Nephron (organoid): ENCODE results near the gene HHATL.

Experiments used
- H3K27ac Mint-ChIP-seq, 3 experiments: 2 replicates each; pipeline ENCODE4 v1.8.0; 2020; ENCODE audit warnings: mixed read lengths in 3 of 3, mild to moderate bottlenecking in 2 of 3, moderate library complexity in 1 of 3
- H3K27me3 Mint-ChIP-seq: 2 replicates; pipeline ENCODE4 v1.8.0; 2021; ENCODE audit warnings: low read depth, mild to moderate bottlenecking, moderate library complexity, mixed read lengths
- H3K36me3 Mint-ChIP-seq: 2 replicates; pipeline ENCODE4 v1.8.0; 2020; ENCODE audit warnings: low read depth, mixed read lengths
- H3K4me1 Mint-ChIP-seq: 2 replicates; pipeline ENCODE4 v1.8.0; 2020; ENCODE audit warnings: mixed read lengths
- H3K4me3 Mint-ChIP-seq, 3 experiments: 2 replicates each; pipeline ENCODE4 v1.8.0; 2020; ENCODE audit warnings: mild to moderate bottlenecking in 3 of 3, mixed read lengths in 3 of 3, moderate library complexity in 2 of 3
- H3K9me3 Mint-ChIP-seq: 2 replicates; pipeline ENCODE4 v1.8.0; 2020; ENCODE audit warnings: mixed read lengths
- TF ChIP-seq, protein P1 (sequence below), 3 experiments: fragments of 200-600 bp; sonication (generic); IDR thresholded peaks; one replicate each; pipeline ENCODE4 v1.5.0; 2021; ENCODE audit warnings: antibody characterized with exemption in 3 of 3; ENCODE audit not compliant: unreplicated experiment in 3 of 3

Gene HHATL

DNA sequence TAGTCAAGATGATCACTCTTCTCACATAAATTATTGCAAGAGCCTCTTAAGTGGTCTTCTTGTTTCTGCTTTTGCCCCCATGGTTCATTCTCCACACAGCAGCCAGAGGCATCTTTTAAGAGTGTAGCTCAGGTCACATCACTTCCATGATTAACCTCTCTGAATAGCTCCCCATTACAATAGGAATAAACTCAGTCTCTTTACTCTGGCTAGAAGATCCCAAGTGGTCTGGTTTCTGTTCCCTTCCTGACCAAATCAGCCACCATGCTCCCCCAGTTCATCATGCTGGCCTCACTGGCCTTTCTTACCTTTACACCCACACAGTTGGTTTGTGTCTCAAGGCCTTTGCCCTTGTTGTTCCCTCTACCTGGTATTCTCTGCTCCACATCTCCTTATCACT is 8.2 kb downstream of the HHATL start:
- Mint-ChIP-seq H3K4me1 (peaks cover 7% of the 10 kb centered on the region), H3K27me3 (peaks cover 19% of the 10 kb centered on the region), H3K9me3 (no peaks in the 10 kb centered on the region), H3K36me3 (no peaks in the 10 kb centered on the region), H3K4me3 (no peak overlapping the region), H3K27ac (no peak overlapping the region)
- TF ChIP-seq, protein P1, sequence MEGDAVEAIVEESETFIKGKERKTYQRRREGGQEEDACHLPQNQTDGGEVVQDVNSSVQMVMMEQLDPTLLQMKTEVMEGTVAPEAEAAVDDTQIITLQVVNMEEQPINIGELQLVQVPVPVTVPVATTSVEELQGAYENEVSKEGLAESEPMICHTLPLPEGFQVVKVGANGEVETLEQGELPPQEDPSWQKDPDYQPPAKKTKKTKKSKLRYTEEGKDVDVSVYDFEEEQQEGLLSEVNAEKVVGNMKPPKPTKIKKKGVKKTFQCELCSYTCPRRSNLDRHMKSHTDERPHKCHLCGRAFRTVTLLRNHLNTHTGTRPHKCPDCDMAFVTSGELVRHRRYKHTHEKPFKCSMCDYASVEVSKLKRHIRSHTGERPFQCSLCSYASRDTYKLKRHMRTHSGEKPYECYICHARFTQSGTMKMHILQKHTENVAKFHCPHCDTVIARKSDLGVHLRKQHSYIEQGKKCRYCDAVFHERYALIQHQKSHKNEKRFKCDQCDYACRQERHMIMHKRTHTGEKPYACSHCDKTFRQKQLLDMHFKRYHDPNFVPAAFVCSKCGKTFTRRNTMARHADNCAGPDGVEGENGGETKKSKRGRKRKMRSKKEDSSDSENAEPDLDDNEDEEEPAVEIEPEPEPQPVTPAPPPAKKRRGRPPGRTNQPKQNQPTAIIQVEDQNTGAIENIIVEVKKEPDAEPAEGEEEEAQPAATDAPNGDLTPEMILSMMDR (IDR thresholded peaks at IDR 0.05; ENCODE audit: unreplicated experiment in 3 of 3), result no peak

DNA sequence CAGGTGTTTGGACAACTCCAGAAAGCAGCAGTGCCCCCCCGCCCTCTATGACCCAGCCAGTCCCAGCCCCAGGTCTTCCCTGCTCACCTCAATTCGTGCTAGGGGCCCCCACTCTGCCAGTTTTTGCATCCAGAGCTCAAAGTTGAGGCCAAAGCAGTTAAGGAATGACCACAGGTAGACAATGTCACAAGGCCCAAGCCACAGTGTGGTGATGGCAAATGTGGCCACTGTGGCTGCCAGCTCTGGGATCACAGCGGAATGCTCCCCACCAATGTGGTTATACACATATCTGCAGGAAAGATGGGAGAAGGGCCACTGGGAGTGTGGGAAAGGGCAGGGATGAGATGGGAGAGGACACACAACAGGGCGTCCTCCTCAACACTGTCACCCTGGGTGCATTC is 9.1 kb downstream of the HHATL start:
- no peak overlapping the region for H3K4me3 Mint-ChIP-seq
- peaks cover 13% of the 10 kb centered on the region for H3K4me1 Mint-ChIP-seq
- no peaks in the 10 kb centered on the region for H3K36me3 Mint-ChIP-seq
- TF ChIP-seq, protein P1 (IDR thresholded peaks at IDR 0.05; ENCODE audit: unreplicated experiment in 3 of 3), result no peak
- no peaks in the 10 kb centered on the region for H3K9me3 Mint-ChIP-seq
- peaks cover 21% of the 10 kb centered on the region for H3K27me3 Mint-ChIP-seq
- H3K27ac Mint-ChIP-seq, result no peak overlapping the region

DNA sequence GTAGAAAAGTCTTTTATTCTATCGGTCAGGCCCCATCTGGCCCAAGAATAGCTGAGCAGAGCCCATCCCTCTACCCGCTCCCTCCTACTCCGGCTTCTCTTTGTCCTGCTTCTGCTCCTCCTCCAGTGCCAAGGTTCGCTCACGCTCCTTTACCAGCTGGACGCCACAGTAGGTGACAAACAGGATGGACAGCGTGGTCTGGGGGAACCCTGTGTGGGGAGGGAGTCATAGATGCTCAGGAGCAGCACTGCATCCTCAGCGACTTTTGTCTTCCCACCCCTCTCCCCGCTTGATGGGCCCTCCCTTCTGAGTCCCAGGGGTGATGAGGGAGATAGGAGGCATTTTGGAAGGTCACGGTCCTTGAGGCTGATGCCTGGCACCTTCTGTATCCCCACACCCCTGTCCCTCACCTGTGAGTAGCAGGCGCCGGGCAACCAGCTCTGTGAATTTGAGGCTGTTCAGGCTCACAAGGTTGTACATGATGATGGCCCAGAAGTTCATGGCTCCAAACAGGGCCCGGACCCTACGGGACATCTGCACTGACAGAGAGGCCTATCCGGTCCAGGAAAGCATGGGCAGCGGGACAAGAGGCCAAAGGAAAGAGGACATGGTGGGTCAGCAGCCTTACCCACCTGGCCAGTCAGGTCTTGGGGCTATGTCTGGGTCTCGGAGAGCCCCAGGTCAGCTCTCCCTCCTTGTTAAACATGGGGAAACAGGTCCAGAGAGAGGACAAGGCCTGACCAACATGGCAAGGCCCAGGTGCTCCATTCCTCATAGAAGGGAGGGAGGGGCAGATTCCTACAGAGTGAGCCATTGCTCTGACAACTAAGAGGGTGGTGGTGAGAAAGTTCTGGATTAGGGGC is 9.7 kb downstream of the HHATL start:
- Mint-ChIP-seq H3K4me1 (peaks cover 13% of the 10 kb centered on the region), H3K9me3 (no peaks in the 10 kb centered on the region), H3K36me3 (no peaks in the 10 kb centered on the region), H3K27me3 (peaks cover 21% of the 10 kb centered on the region), H3K4me3 (no peak overlapping the region), H3K27ac (no peak overlapping the region)
- TF ChIP-seq, protein P1 (IDR thresholded peaks at IDR 0.05; ENCODE audit: unreplicated experiment in 3 of 3), result no peak

DNA sequence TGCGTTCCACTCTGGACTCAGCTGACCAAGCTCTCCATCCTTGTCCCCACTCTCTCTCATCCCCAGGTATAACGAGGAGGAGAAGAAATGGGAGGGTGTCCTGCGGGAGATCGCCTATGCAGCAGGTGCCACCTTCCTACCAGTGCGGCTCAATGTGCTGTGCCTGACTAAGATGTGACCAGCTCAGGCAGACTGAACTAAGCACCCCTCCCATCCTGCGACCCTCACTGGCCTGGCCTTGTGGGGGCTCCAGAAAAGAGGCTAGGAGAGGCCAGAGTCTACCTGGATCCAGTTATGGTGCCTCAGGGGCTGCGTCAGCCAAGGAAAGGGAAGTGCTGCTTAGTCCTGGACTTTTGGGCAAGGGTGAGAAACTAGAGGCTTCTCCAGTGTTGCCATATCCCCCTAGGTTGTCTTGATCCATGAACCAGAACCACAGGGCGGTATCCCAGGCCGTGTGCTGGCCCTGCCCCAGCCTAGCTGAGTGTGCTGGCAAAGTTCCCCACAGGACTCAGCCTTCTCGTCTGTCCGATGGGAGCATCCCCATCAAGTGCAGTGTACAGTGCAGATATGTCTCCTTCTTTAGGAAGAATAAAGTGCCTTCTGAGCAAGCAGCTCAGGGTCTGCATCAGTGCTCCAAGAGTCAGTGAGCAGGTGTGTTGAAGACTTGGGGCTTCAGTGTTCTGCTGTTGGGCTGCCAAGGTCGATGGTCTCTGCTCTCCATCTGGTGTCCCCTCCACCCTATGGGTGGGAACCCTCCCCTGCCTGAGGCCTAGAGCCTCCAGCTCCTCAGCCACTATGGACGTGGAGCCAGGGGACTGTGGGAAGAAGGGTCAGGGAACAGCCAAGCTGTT is 10.6 kb downstream of the HHATL start:
- no peak overlapping the region for H3K4me3 Mint-ChIP-seq
- H3K27me3 Mint-ChIP-seq, result peaks cover 21% of the 10 kb centered on the region
- no peaks in the 10 kb centered on the region for H3K9me3 Mint-ChIP-seq
- H3K4me1 Mint-ChIP-seq, result peaks cover 17% of the 10 kb centered on the region
- H3K36me3 Mint-ChIP-seq, result no peaks in the 10 kb centered on the region
- TF ChIP-seq, protein P1 (IDR thresholded peaks at IDR 0.05; ENCODE audit: unreplicated experiment in 3 of 3), result no peak
- H3K27ac Mint-ChIP-seq, result no peak overlapping the region

DNA sequence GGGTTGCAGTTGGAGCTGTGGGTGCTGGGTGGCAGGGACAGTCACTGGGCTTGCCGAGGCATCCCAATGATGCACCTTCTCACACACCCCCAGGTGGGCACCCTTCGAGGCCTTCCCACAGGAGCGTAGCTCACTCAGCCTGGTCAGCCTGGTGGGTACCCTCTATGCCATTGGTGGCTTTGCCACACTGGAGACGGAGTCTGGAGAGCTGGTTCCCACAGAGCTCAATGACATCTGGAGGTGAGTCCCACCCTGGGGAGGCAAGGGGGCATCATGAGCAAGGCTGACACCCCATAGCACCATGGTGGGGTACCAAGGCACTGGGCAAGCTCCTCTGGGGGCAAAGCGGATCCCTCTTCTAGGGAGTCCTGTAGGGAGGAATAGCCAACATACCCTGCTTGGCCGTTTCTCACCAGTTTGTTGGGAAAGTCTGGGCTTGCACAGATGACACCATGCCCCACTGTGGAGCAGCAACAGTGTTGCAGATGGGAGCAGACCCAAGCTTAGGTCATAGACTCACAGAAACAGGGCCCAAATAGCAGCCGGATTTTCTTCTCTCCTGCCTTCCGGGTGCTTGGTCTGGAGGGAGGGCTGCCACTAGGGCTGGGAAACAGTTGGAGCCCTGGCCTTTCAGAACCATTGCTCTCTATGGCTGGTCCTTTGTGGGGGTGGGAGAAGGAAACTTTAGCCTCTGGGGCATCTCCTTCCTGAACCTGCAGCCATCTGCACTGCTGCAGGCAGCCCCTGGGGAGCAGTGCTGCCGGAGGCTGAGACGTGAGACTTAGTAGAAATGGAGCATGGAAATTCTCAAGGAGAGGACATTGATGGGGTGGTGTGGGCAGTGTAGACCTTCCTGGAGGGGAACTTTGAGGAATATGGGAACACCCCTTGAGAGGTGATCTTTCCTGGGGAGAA is 11.6 kb downstream of the HHATL start:
- Mint-ChIP-seq H3K27me3 (peaks cover 21% of the 10 kb centered on the region), H3K9me3 (no peaks in the 10 kb centered on the region), H3K36me3 (no peaks in the 10 kb centered on the region), H3K4me3 (no peak overlapping the region), H3K27ac (no peak overlapping the region), H3K4me1 (peaks cover 22% of the 10 kb centered on the region)
- TF ChIP-seq, protein P1 (IDR thresholded peaks at IDR 0.05; ENCODE audit: unreplicated experiment in 3 of 3), result no peak
